GM18520 (cell line): ENCODE measurements around the gene ABCB1.
"Not testable (repeated sequence)": the region's sequence is repeated elsewhere in the genome, so short reads cannot be mapped to it uniquely, and the experiment has no call there.

Experiments
- ATAC-seq: cut with Tn5 transposase; IDR thresholded peaks from one replicate; pipeline ENCODE4 v1.9.1; 2021; ENCODE audit not compliant: unreplicated experiment

ABCB1 gene

GRCh38 chr7:87474533-87475358 is 125.9 kb downstream of the ABCB1 start:
- ATAC-seq = peak; percentile 67

GRCh38 chr7:87473986-87474385 is 126.7 kb downstream of the ABCB1 start:
- ATAC-seq = no peak

- ATAC-seq = no peak
Observed at GRCh38 chr7:87473192-87473591, 127.5 kb downstream of the ABCB1 start.

- ATAC-seq = no peak
Observed at GRCh38 chr7:87471473-87471872, 129.2 kb downstream of the ABCB1 start.

- not testable (repeated sequence) for ATAC-seq
Observed at GRCh38 chr7:87469204-87469603, 131.5 kb downstream of the ABCB1 start.

- not testable (repeated sequence) for ATAC-seq
Observed at GRCh38 chr7:87465534-87465880, 135.2 kb downstream of the ABCB1 start.

GRCh38 chr7:87464830-87465533 is 135.7 kb downstream of the ABCB1 start:
- ATAC-seq = not testable (repeated sequence)

GRCh38 chr7:87463982-87464381 is 136.7 kb downstream of the ABCB1 start:
- ATAC-seq = no peak

- not testable (repeated sequence) for ATAC-seq
Observed at GRCh38 chr7:87460444-87460843, 140.2 kb downstream of the ABCB1 start.

- ATAC-seq = no peak
Observed at GRCh38 chr7:87459941-87460340, 140.7 kb downstream of the ABCB1 start.

- ATAC-seq = no peak
Observed at GRCh38 chr7:87458148-87458547, 142.5 kb downstream of the ABCB1 start.

- no peak for ATAC-seq
Observed at GRCh38 chr7:87456247-87456646, 144.4 kb downstream of the ABCB1 start.
